Measurements from ENCODE around the gene BBC3. TPM values are rescaled to one million over a fixed set of nuclear protein-coding genes. Genes with fewer than 3 reads are reported as not detected.
A peak's percentile ranks its signal among the peaks of the same experiment; 100 is the strongest.

The BBC3 gene
- total RNA-seq, 1 donor from 2014 or later = 14.9 TPM

DNA sequence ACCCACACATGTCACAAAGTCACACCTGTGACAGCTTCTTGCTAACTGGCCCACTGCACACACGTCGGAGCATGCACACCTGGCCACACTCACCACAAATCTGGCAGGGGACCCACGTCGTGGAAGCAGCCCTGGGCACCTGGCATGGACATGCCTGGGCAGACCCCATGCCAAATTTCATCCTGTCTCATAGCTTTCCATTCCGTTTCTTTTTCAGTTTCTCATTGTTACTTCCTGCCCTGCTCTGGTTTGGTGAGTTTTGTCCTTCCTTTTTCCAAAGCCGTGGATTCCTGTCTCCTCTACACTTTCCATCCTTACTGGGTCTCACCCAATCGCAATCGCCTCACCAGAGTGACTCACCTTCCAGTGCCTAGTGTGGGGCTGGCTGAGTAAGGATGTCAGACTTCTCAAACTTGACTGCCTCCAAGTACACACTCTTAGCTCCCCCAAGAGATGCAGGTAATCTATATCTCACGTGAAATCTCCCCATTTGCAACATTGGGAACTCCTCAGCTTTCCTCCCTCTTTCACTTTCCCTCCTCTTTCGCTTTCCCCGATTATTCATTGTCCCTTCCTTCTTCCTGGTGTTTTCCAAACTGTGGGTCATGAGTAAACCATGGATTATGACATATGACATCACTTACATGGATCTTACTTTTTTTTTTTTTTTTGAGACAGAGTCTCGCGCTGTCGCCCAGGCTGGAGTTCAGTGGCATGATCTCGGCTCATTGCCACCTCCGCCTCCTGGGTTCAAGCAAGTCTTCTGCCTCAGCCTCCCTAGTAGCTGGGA is 1.6 kb upstream of the BBC3 start:
- DNase-seq (ENCODE audit: low spot score in 2 of 2) = no peak
- H3K4me1 ChIP-seq = peaks cover 6 to 10% of the 10 kb centered on the region in 2 donors
- H3K9me3 ChIP-seq = no peaks in the 10 kb centered on the region

DNA sequence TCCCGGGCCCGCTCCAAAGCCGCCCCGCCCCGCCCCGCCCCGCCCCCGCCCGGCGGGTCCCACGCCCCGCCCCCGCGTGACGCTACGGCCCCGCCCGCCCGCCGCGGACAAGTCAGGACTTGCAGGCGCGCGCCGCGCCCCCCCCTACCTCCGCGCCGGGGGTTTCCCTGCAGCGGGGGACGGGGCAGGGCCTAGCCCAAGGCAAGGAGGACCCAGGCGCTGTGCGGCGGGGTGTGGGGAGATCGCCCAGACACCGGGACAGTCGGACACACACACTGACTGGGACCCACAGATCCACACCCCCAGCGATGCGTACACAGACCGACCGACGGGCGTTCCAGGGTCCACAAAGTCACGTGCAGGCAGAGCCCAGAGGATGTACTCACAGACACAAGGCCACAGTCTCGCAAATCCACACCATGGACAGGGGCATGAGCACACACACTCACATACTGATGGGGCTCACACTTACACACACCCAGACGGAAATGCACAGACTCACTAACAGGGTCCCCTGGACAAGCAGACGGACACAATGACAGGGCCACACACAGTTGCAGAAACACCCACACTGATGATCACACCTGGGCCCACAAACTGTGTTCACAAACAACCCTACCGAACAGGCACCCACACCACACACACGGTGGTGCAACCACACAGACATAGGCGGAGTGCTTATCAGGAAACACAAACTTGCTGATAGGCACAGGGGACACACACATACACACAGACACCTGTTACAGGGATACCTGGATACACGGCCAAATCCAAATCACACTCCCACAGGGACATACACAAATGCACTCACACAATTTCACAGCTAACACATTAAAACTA is 436 bp upstream of the BBC3 start:
- Histone ChIP-seq H3K27me3 (no peaks in the 10 kb centered on the region), H3K9me3 (no peaks in the 10 kb centered on the region), H3K36me3 (no peaks in the 10 kb centered on the region), H3K27ac (peak overlapping the region; percentile 79 to 100), H3K4me3 (peak overlapping the region; percentile 88 to 91), H3K4me1 (peaks cover 15 to 22% of the 10 kb centered on the region in 2 donors)
- TF ChIP-seq CTCF (IDR thresholded peaks at IDR 0.05) = no peak
- intact Hi-C loops (cut with DNase I) = loop anchor here (1.0 to 2.0 kb wide), 3 partner anchors 8 to 43 kb away; partner anchors contain the start of gene INAFM1
- peak; percentile 82 to 96 for DNase-seq (ENCODE audit: low spot score in 2 of 2)

More for the DNA sequence above, 1.6 kb upstream of the BBC3 start:
- H3K36me3 ChIP-seq = no peaks in the 10 kb centered on the region
- H3K4me3 ChIP-seq = peak overlapping the region; percentile 2 to 88
- no peaks in the 10 kb centered on the region for H3K27me3 ChIP-seq
- intact Hi-C loops (cut with DNase I) = no loop called here
- H3K27ac ChIP-seq = peak overlapping the region; percentile 79 to 100
- no peak for TF ChIP-seq CTCF (IDR thresholded peaks at IDR 0.05)

DNA sequence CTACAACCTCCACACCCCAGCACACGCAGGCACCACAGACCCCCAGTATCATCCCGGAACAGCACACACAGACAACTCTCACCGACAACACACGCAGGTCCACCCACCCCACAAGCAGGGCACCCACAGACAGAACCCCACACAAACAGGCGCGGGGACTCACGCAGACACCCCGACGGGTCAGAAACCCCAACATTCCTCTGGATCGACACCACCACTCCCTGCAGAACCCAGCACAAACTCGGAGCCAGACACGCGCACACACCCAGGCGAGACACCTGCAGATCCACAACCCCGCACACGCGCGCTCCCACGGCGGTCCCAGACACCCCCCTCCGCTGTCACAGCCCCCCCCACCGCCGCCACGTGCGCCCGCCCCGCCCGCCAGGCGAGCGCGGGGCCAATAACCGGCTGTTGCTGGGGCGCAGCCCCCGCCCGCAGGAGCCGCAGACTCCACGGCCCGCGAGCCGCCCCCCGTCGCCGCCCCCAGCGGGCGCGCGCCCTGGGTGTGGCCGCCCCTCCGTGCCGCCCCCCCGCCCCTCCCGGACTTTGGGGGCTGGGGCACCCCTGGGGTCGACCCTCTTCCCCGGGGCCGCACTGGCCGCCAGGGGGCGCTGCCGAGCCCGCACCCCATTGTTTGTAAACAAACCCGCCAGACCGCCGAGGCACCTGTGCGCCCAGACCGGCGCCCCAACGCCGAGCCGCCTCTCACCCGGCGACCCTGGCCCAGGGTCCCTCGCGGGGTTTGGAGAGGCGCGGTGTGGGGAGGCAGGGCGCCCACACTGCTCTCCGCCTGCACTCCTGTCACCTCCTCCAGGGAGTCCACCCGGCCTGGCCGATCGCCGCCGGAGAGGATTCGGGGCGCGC is 712 bp downstream of the BBC3 start:
- H3K27me3 ChIP-seq = no peaks in the 10 kb centered on the region
- H3K4me1 ChIP-seq = peaks cover 17 to 27% of the 10 kb centered on the region in 2 donors
- peak overlapping the region; percentile 88 to 91 for H3K4me3 ChIP-seq
- H3K9me3 ChIP-seq = no peaks in the 10 kb centered on the region
- TF ChIP-seq CTCF (IDR thresholded peaks at IDR 0.05) = peak; percentile 71 to 97 (median 80)
- peak in 1 of 2 donors; percentile 87 for DNase-seq (ENCODE audit: low spot score in 2 of 2)
- H3K27ac ChIP-seq = peak overlapping the region; percentile 100
- intact Hi-C loops (cut with DNase I) = loop anchor here (2.0 kb wide), 1 partner anchor 45 kb away; the partner anchor contains the start of gene INAFM1
- peaks cover 0 to 2% of the 10 kb centered on the region in 2 donors for H3K36me3 ChIP-seq

GRCh38 chr19:47229676-47230053 is 1.3 kb downstream of the BBC3 start:
- peak overlapping the region; percentile 100 for H3K27ac ChIP-seq
- H3K4me3 ChIP-seq = peak overlapping the region; percentile 88 to 91
- no peaks in the 10 kb centered on the region for H3K27me3 ChIP-seq
- peaks cover 17 to 30% of the 10 kb centered on the region in 2 donors for H3K4me1 ChIP-seq
- intact Hi-C loops (cut with DNase I) = loop anchor here (2.0 kb wide), 1 partner anchor 45 kb away; the partner anchor contains the start of gene INAFM1
- H3K9me3 ChIP-seq = no peaks in the 10 kb centered on the region
- no peak for DNase-seq (ENCODE audit: low spot score in 2 of 2)
- peaks cover 0 to 8% of the 10 kb centered on the region in 2 donors for H3K36me3 ChIP-seq
- no peak for TF ChIP-seq CTCF (IDR thresholded peaks at IDR 0.05)

Data from ascending aorta (tissue), 2 donors.